Measurements from ENCODE around the gene UPF3A.

- TF ChIP-seq, protein P1, sequence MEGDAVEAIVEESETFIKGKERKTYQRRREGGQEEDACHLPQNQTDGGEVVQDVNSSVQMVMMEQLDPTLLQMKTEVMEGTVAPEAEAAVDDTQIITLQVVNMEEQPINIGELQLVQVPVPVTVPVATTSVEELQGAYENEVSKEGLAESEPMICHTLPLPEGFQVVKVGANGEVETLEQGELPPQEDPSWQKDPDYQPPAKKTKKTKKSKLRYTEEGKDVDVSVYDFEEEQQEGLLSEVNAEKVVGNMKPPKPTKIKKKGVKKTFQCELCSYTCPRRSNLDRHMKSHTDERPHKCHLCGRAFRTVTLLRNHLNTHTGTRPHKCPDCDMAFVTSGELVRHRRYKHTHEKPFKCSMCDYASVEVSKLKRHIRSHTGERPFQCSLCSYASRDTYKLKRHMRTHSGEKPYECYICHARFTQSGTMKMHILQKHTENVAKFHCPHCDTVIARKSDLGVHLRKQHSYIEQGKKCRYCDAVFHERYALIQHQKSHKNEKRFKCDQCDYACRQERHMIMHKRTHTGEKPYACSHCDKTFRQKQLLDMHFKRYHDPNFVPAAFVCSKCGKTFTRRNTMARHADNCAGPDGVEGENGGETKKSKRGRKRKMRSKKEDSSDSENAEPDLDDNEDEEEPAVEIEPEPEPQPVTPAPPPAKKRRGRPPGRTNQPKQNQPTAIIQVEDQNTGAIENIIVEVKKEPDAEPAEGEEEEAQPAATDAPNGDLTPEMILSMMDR (IDR thresholded peaks at IDR 0.05): no peak
- TF ChIP-seq POLR2A (IDR thresholded peaks at IDR 0.05): no peak
Measured at GRCh38 chr13:114286808-114287207, 5.4 kb downstream of the UPF3A start.

All from stomach (tissue), 4 donors.